Tibial nerve (tissue), 4 donors: ENCODE data around the gene ABT1.

Experiments used
- CTCF ChIP-seq, 5 experiments: fragments of 200-600 bp in 3 of 5; fragments of 450-650 bp in 2 of 5; sonication (generic) in 3 of 5; IDR thresholded peaks; one replicate each; pipeline ENCODE4 v1.5.1; 2016 to 2019; ENCODE audit warnings: antibody characterized with exemption in 5 of 5, mild to moderate bottlenecking in 3 of 5, moderate library complexity in 2 of 5
- EP300 ChIP-seq, 2 donors: sonication (generic); formaldehyde crosslinking; IDR thresholded peaks; one replicate each; pipeline ENCODE4 v1.6.1; 2017; ENCODE audit warnings: antibody characterized with exemption in 2 of 2, mild to moderate bottlenecking in 1 of 2

- TF ChIP-seq CTCF (IDR thresholded peaks at IDR 0.05) (no peak), EP300 (IDR thresholded peaks at IDR 0.05) (no peak)
These were observed 26.6 kb downstream of the ABT1 start for GRCh38 chr6:26623339-26623859.
